ENCODE data around the gene LHFPL2.

Gene LHFPL2

GRCh38 chr5:78562714-78563330, 85.8 kb downstream of the LHFPL2 start:
- no peak for DNase-seq

GRCh38 chr5:78562001-78562400, 86.6 kb downstream of the LHFPL2 start:
- DNase-seq, result no peak

DNA sequence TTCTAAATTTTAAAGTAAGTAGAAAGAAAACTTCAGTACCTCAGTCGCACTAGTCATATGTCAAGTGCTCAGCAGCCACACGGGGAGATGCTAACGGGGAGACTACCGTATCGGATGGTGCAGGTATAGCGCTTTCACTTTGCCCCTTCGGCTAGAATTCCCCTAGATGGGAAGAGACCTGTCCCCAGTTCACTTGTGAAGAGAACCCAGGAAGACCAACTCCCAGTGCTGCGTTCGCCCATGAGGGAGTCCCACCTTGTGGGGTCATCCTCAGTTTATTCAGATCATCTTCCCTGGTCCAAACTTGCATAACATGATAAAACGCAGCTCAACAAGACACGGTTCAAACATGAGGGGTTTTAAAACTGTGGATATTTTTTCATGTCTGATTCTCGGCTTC, 87.3 kb downstream of the LHFPL2 start:
- DNase-seq, result no peak

GRCh38 chr5:78560000-78560855, 88.3 kb downstream of the LHFPL2 start:
- DNase-seq, result no peak

GRCh38 chr5:78557601-78558000, 91.0 kb downstream of the LHFPL2 start:
- DNase-seq, result no peak

DNA sequence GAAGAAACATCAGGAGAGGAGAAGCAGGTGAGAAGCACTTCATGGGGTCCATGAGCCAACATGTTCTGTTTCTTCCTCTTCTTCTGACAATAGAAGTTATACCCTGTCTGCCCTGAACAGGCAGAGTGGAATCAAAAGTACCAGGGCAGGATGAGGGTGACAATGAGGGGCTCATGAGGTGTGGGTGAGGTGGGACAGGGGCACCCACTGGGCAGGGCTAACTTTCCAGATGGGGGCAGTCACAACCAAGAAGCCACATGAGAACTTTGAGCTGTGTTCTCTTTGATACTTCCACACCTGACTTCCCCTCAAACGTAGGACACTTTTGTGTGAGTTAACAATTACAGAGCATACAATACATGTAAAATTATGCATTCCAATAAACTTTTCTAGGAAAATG, 92.7 kb downstream of the LHFPL2 start:
- DNase-seq, result no peak

- DNase-seq, result no peak
Observed at GRCh38 chr5:78554670-78555069, 93.9 kb downstream of the LHFPL2 start.

DNA sequence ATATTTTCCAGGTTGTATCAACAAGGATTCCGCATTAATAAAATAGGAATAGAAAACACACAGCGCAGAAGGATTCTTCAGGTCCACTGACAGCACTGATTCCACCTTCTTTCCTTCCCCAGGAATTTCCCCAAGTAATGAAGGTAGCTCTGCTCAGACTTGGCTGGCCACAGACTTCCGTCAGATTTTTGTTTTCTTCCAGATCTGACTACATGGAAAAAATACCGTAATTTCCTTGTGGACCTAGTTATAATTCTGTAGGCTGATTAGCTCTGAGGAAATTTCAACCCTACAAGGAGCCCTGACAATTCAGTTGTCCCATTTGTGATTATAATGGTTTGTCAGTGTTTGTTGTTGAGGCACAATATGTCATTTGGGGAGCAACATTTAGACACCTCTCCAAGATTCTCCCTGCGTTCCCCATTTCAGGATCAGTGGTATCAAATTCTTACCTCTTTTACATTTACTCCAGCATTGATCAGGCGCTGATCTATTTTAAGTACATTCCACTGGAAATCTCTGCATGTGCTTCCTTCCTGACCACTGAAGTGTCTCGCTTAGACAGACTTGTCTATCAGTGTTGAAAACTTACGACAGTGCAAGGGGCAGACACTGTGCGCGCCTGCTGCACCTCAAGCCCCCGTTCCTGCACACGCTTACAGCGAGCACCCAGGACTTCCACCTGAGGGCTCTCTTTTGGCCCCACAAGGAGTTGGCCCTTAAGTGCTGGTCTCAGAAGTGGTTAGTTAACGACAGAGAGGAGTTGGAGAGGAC, 94.8 kb downstream of the LHFPL2 start:
- no peak for DNase-seq

GRCh38 chr5:78552729-78553342, 95.7 kb downstream of the LHFPL2 start:
- DNase-seq, result no peak

DNA sequence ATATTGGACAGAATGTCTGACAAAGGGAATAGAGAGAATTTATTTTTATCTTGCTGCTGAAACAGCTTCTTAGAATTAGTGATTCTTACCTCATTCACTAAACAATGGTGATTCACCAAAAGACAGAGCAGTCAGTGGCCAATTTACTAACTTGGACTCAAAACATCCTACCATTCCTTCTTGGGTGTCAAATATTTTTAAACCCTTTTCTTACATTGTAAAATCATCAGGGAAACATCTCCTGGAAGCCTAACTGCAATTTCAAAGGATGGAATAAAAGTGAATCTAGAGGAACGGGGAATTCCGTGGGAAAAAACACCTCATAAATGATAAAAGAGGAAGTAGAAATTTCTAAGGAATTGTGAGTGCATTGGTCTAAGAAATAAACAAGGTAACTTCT, 97.7 kb downstream of the LHFPL2 start:
- DNase-seq, result no peak

DNA sequence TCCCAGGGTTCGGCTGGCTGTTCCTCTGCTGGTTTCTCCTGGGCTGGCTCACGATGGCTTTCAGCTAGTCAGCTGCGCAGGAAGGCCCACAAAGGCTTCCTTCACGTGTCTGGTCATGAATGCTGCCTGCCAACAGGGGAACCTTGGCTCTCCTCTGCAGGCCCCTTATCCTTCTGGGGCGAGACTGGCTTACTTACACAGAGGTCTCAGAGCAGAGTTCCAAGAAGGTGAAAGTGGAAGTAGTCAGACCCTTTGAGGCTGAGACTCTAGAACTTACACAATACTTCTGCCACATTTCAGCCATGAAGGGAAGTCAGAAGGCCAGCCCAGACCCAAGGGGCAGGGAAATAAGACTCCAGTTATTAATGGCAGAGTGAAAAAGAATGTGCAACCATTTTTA, 99.5 kb downstream of the LHFPL2 start:
- DNase-seq, result no peak

DNA sequence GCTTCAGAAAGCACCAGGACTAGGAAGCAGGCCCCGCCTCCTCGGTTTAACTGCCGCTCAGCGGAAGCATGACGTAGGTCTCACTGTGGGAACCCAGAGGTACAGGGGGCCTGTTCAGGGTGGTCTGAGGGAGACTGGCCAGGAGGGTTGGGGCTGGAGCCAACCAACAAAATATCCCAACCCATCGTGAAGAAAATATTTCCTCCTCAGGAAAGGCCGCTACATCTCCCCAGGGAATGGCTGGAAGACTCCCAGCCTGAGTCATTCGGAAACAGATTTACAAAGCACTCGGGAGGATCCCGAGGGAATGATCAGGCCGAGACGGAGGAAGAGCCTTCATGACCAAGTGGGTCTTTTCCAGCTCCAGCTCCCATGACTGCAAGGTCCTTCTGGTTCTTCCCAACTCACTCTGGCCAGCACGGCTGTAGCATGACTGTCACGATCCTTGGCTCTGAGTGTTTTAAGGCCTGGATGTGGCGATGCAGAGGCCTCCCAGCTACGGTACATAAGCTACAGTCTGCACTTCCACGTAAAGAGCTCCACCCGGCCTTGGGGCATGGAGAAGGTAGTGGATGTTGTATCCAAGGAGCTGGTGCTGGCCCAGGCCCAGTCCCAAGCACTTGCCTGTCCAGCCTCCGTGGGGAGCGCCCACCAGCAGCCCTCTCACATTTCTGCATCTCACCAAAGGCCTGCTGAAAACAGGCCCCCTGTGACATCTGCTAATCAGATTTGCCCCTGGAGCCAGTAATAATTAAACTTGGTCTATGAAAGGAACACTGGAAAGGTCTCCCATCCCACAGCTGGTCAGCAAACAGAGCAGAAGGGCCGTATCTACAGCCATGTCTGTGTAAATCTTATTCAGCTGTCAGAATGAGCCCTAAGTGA, 100.6 kb downstream of the LHFPL2 start:
- DNase-seq, result peak; percentile 94

DNA sequence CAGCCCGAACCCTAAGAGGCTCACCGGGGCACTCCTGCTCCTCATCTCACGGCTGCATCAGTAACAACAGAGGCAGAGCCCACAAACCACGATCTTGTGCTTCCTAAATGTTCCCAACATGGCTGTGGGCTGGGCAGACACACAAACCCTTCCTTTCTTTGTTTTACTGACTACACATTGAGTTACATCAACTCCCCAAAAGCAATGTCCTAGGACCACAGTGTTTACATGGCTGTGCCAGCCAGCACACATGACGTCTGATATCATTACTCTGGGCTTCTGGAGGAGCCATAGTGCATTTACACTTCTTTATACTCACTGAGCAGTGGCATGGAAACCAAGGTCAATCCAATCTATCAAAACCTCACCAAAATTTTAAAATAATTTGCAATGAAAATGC, 101.4 kb downstream of the LHFPL2 start:
- no peak for DNase-seq

DNA sequence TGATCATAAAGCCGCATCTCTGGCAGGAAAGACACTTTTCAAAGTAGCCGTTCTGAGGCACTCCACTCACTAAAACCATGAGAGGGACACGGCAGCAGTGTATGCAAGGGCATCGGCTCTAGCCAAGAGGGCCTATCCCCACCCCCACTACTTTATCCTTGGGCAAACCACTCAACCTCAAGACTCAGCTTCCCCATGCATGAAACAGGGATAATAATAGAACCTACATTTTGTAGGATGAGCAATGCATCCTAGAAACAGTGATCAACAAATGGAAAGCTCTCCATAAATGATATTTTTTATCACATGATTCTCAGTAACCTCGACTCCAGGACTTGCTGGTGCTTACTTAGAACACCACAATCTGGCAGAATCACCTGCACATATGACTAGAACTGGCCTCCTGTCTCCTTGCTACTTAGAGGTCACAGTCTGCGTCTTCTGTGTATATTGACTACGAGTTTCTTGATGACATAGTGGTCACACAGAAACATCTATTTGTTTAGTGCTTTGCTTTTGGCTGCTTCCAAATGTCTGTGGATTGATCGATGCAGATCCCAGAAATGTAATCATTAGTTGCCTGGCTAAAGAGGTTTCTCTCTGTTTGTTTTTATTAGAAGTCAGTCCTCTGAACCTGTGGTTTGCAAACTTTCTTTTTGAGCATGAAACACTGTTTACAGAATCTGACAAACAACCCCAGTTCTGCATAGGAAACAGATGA, 102.1 kb downstream of the LHFPL2 start:
- no peak for DNase-seq

DNA sequence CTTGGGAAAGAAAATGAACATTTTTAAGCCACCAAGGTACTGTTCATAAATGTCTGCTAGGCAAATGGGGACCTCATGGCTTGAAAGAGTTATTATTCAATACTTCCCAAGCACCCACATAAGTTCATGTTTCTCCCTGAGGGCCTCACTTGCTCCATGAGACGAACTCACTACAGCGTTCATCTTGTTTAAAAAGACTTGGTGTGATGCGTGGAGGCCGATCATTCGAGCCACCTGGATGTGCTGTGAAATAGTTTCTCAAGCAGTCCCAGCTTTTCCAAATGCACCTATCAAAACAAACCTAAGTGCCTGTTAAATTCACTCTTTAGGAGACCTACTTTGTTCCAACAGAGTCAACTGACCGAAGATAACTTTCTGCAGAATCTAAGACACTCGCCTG, 103.2 kb downstream of the LHFPL2 start:
- no peak for DNase-seq

DNA sequence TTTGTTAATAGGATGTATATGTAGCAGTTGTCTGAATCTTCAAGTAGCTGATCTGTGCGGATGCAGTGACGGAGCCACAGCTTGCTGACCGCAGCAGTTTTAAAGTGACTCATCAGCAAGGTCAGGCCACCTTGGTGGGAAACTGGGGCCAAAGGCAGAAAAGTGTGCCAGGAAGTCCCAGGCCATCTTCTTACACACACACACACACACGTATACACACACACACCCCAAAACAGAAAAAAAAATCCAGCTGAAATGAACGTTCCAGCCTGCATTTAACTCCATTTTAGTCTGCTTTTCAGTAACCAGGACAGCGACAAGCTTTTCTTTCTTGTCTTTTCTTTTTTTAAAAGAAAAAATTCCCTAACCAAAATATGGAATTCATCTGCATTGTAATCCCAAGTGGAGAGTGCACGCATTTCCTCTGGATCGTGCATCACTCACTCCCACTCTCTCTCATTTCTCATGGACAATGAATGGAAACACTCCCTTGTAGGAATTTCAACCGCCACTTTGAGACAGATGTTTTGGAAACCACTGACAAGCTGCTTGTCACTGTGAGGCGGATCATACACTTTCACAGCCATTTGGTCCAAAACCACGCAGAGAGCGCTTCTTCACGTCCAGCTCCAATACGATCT, 103.9 kb downstream of the LHFPL2 start:
- DNase-seq, result peak; percentile 76

DNA sequence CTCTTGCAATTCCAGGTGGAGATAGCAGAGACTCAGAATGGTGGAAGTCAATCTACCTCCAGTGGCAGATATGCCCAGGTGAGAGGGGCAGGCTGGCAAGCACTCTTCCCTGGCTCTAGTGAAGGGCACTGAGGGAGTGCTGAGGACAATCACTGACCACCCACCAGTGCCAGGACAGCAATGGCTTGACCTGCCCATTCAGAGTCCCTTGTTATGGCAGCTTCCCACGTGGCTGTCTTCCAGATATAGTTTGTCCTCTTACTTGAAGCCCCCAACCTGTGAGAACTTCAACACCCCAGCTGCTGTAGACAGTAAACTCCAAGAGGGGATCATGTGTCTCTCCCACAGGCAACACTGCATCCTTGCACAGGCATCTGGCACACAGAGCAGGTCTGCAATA, 104.7 kb downstream of the LHFPL2 start:
- DNase-seq, result no peak

DNA sequence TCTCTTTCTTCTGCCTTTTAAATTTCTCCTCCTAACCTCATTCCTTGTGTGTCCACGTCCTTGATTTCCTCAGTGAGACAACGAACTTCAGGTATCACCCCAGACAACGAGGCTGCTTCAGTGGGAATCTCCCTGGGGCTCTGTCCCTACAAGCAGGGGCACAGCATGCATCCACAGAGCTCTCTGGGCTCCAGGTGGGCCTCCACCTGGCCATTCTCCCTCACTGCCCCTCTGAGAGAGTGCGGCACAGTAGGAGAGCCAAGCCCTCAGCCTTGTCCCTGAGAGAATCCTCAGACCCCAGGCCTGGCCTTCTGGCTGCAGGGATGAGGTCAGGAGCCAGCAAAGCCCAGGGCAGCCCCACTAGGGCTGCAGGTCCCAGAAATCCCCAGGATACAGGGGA, 105.3 kb downstream of the LHFPL2 start:
- DNase-seq, result no peak

GRCh38 chr5:78542321-78542840, 106.2 kb downstream of the LHFPL2 start:
- no peak for DNase-seq

GRCh38 chr5:78541086-78541654, 107.4 kb downstream of the LHFPL2 start:
- no peak for DNase-seq
